A673 (cell line): ENCODE results near the gene NUDT21. TPM values are rescaled to one million over a fixed set of nuclear protein-coding genes. Genes with fewer than 3 reads are reported as not detected.
A peak's percentile ranks its signal among the peaks of the same experiment; 100 is the strongest.

Source experiments
- BruUV-seq: library from RNA; stranded (reverse); fragments of 400-500 nt; replicated peaks from 2 replicates; lab custom pipeline; 2021; lab: Mats Ljungman, UMichigan
- CTCF ChIA-PET: fragments of 300-600 bp; sonication (Branson Sonifier 250); formaldehyde crosslinking; loops from one replicate; lab custom pipeline; 2022; ENCODE audit warnings: antibody characterized with exemption; lab: Charles Lee
- POLR2A ChIA-PET: fragments of 300-600 bp; sonication (Branson Sonifier 250); formaldehyde crosslinking; loops from one replicate; lab custom pipeline; 2022; ENCODE audit warnings: antibody characterized with exemption; ENCODE audit not compliant: low non-redundant PET; lab: Charles Lee
- DNase-seq: peaks from one replicate; pipeline ENCODE4 v3.0.0-alpha.2; 2015; ENCODE audit warnings: low spot score
- H3K27ac ChIP-seq: fragments of 200-600 bp; sonication (generic); 2 replicates; pipeline ENCODE4 v1.5.1; 2016; ENCODE audit warnings: mixed run types, low read depth, mild to moderate bottlenecking, mixed read lengths, antibody characterized with exemption, low read length; ENCODE audit not compliant: poor library complexity, severe bottlenecking
- H3K27me3 ChIP-seq: fragments of 200-600 bp; sonication (generic); replicated peaks from 2 replicates; pipeline ENCODE4 v1.6.1; 2017; ENCODE audit warnings: mixed run types, low read depth, mild to moderate bottlenecking, mixed read lengths, antibody characterized with exemption, low read length; ENCODE audit not compliant: insufficient read depth, poor library complexity
- H3K36me3 ChIP-seq: fragments of 200-600 bp; sonication (generic); 2 replicates; pipeline ENCODE4 v1.6.1; 2016; ENCODE audit warnings: mixed run types, mild to moderate bottlenecking, mixed read lengths, antibody characterized with exemption, low read length; ENCODE audit not compliant: insufficient read depth, poor library complexity, severe bottlenecking
- H3K4me1 ChIP-seq: fragments of 200-600 bp; sonication (generic); 2 replicates; pipeline ENCODE4 v1.6.1; 2017; ENCODE audit warnings: mixed run types, mild to moderate bottlenecking, mixed read lengths, antibody characterized with exemption, low read length; ENCODE audit not compliant: insufficient read depth, poor library complexity, severe bottlenecking
- H3K4me3 ChIP-seq: fragments of 200-600 bp; sonication (generic); 2 replicates; pipeline ENCODE4 v1.5.1; 2016; ENCODE audit warnings: low read depth, mixed run types, mild to moderate bottlenecking, mixed read lengths, low read length; ENCODE audit not compliant: poor library complexity, severe bottlenecking
- H3K9me3 ChIP-seq: fragments of 200-600 bp; sonication (generic); 2 replicates; pipeline ENCODE4 v1.6.1; 2016; ENCODE audit warnings: mixed run types, low read depth, mild to moderate bottlenecking, mixed read lengths, antibody characterized with exemption, low read length; ENCODE audit not compliant: poor library complexity, severe bottlenecking
- EZH2 ChIP-seq: fragments of 200-600 bp; sonication (generic); IDR thresholded peaks from 2 replicates; pipeline ENCODE4 v1.6.1; 2017; ENCODE audit warnings: borderline replicate concordance, low read depth, mild to moderate bottlenecking, mixed read lengths, antibody characterized with exemption, low read length; ENCODE audit not compliant: poor library complexity, severe bottlenecking
- intact Hi-C: fragments of 100-400 bp; cut with micrococcal nuclease; formaldehyde crosslinking; loops from one replicate; pipeline ENCODE4 v1.10.0; 2022; ENCODE audit not compliant: unreplicated experiment
- total RNA-seq: library from RNA; stranded (reverse); gene quantifications from 2 replicates; pipeline ENCODE4 v1.2.3, GENCODE V29; 2021
- TF ChIP-seq, protein P1 (sequence below): fragments of 300-800, 200-600 bp; sonication (generic); conservative IDR thresholded peaks from 2 replicates; pipeline ENCODE4 v1.5.1; 2017; ENCODE audit warnings: low read depth, mild to moderate bottlenecking, antibody characterized with exemption, low read length, moderate library complexity, mixed read lengths

The NUDT21 gene
- total RNA-seq, 1 experiment from 2014 or later, result 231 TPM

GRCh38 chr16:56426585-56426984 lies 24.5 kb downstream of the NUDT21 start:
- H3K9me3 ChIP-seq, result no peaks in the 10 kb centered on the region
- H3K4me3 ChIP-seq, result no peak overlapping the region
- H3K27me3 ChIP-seq, result no peaks in the 10 kb centered on the region
- no peak for TF ChIP-seq EZH2
- TF ChIP-seq, protein P1, sequence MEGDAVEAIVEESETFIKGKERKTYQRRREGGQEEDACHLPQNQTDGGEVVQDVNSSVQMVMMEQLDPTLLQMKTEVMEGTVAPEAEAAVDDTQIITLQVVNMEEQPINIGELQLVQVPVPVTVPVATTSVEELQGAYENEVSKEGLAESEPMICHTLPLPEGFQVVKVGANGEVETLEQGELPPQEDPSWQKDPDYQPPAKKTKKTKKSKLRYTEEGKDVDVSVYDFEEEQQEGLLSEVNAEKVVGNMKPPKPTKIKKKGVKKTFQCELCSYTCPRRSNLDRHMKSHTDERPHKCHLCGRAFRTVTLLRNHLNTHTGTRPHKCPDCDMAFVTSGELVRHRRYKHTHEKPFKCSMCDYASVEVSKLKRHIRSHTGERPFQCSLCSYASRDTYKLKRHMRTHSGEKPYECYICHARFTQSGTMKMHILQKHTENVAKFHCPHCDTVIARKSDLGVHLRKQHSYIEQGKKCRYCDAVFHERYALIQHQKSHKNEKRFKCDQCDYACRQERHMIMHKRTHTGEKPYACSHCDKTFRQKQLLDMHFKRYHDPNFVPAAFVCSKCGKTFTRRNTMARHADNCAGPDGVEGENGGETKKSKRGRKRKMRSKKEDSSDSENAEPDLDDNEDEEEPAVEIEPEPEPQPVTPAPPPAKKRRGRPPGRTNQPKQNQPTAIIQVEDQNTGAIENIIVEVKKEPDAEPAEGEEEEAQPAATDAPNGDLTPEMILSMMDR, result no peak
- ChIA-PET CTCF (no interaction called here), POLR2A (no interaction called here)
- H3K4me1 ChIP-seq, result peaks cover 24% of the 10 kb centered on the region
- no peak for DNase-seq
- H3K36me3 ChIP-seq, result peaks cover 9% of the 10 kb centered on the region
- no peak overlapping the region for H3K27ac ChIP-seq
- no TSS peak for BruUV-seq
- intact Hi-C loops, result no loop called here

GRCh38 chr16:56425439-56425832 lies 25.7 kb downstream of the NUDT21 start, which contains the start of gene AMFR:
Gene AMFR, minus strand, starts transcription at chr16:56425545. Its CDS starts 218 bp downstream, at chr16:56425327.
- CTCF ChIA-PET, result no interaction called here
- H3K36me3 ChIP-seq, result peaks cover 2% of the 10 kb centered on the region
- TF ChIP-seq, protein P1, result no peak
- intact Hi-C loops, result no loop called here
- POLR2A ChIA-PET, result no interaction called here
- peak; percentile 73 for DNase-seq
- H3K4me3 ChIP-seq, result peak within 1 kb of the TSS; percentile 93
- no peaks in the 10 kb centered on the region for H3K9me3 ChIP-seq
- peaks cover 24% of the 10 kb centered on the region for H3K4me1 ChIP-seq
- peak within 1 kb of the TSS; percentile 90 for H3K27ac ChIP-seq
- no TSS peak for BruUV-seq
- H3K27me3 ChIP-seq, result no peaks in the 10 kb centered on the region

DNA sequence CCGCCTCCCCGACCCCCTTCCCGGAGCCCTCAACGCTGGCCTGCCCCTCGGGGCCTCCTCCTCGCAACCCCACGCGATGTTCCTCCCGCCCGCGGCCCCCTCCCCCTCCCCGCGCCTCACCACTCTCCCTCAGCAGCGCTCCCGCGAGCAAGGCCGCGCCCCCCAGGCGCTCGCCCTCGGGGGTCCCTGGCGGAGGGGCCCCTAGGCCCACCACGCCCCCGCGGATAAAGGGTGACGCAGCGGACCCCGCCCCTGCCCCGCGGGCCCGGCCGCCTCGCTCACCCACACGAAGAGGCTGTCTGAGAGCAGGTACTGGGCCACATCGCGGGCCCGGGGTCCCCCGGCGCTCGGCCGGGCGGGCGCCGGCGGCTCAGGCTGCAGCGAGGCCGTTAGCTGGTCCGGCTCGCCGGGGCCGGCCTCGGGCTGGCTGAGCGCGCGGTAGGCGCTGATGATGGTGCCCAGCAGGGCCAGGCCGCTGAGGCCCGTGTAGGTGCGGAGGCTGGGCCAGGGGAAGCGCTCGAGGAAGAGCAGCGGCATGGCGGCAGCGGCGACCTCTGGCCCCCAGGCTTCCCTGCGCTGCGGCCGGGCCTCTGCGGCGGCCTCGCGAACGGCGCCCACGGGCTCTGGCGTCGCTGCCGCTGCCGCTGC lies 26.2 kb downstream of the NUDT21 start:
- no TSS peak for BruUV-seq
- ChIA-PET CTCF (no interaction called here), POLR2A (no interaction called here)
- intact Hi-C loops, result no loop called here
- TF ChIP-seq, protein P1, result no peak
- no peak for TF ChIP-seq EZH2
- Histone ChIP-seq H3K4me1 (peaks cover 24% of the 10 kb centered on the region), H3K9me3 (no peaks in the 10 kb centered on the region), H3K27me3 (no peaks in the 10 kb centered on the region), H3K36me3 (no peaks in the 10 kb centered on the region), H3K4me3 (peak overlapping the region; percentile 93), H3K27ac (peak overlapping the region; percentile 90)
- peak; percentile 54 for DNase-seq
